Measurements from ENCODE around the gene IER5. TPM values are rescaled to one million over a fixed set of nuclear protein-coding genes. Genes with fewer than 3 reads are reported as not detected.

The IER5 gene
- total RNA-seq, 6 experiments from 2014 or later: 35.7 to 49.1 (median 43.4) TPM

DNA sequence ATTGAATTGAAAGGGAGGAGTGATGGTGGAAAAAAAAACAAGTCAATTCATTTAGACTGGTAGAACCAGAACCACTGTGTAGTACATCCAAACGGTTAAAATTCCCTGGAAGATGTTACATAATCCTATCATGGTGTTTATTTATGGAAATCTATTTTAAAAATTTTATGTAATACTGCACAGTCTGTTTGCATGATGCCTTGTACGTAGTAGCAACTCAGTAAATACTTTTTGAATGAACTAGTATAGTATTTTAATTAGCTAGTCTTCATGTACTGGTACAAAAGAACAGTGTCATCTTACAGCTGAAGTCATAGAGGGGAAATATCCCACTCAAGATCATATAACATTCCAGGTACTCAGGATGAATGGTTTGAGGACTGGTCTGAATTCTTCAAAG, 27.0 kb upstream of the IER5 start:
- H3K4me1 Mint-ChIP-seq (ENCODE audit: low read depth): peaks cover 24% of the 10 kb centered on the region
- no peak overlapping the region for H3K27ac Mint-ChIP-seq
- TF ChIP-seq, protein P1, sequence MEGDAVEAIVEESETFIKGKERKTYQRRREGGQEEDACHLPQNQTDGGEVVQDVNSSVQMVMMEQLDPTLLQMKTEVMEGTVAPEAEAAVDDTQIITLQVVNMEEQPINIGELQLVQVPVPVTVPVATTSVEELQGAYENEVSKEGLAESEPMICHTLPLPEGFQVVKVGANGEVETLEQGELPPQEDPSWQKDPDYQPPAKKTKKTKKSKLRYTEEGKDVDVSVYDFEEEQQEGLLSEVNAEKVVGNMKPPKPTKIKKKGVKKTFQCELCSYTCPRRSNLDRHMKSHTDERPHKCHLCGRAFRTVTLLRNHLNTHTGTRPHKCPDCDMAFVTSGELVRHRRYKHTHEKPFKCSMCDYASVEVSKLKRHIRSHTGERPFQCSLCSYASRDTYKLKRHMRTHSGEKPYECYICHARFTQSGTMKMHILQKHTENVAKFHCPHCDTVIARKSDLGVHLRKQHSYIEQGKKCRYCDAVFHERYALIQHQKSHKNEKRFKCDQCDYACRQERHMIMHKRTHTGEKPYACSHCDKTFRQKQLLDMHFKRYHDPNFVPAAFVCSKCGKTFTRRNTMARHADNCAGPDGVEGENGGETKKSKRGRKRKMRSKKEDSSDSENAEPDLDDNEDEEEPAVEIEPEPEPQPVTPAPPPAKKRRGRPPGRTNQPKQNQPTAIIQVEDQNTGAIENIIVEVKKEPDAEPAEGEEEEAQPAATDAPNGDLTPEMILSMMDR (IDR thresholded peaks at IDR 0.05): no peak
- no peak for DNase-seq
- peaks cover 1% of the 10 kb centered on the region; the same call in 1 of the 2 replicates for H3K27me3 Mint-ChIP-seq (ENCODE audit: insufficient read depth)
- H3K36me3 Mint-ChIP-seq (ENCODE audit: low read depth): peaks cover 18% of the 10 kb centered on the region
- H3K9me3 Mint-ChIP-seq: no peaks in the 10 kb centered on the region
- no peak overlapping the region for H3K4me3 Mint-ChIP-seq

DNA sequence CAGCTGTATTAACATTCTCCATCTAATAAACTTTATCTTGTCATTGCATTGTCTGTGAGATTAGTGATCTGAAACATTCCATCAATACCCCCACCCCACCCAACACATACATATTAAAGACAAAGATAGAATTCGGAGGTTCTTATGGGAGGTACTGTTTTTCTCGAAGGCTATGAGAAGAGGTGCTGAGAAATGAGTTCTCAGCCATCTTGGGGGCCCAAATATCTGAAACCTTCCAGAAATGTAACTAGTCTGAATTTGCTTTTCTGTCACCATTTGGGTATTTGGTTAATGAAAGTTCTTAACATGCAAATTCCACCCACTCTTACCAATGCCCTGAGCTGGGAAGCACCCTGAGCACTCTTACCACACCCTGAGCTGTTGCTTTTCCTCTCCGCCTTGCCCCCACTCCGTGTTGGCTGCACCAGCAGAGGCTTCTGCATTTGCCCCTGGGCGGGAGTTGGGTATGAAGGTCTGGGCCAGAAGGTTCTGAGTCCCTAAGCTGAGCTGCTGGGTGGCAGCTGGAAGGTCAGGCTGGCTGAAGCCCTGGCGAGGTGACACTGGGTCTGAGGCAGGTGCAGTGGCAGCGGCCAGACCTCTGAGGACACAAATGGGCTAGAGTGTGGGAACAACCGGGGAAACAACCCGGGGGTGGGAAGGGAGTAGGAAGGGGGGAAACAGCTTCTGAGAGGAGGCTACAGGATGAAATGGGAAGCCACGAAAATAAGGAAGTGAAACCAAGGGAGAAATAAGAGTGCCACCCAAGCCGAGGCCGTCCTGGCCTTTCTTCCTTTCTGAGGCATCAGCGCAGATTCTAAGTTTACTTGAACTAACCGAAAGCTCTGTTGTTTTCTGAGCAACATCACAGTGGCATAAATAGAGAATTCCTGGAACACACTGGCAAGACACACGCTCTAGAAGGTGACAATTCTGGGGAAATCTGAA, 26.3 kb upstream of the IER5 start:
- DNase-seq: no peak
- H3K27me3 Mint-ChIP-seq (ENCODE audit: insufficient read depth): peaks cover 1% of the 10 kb centered on the region; the same call in 1 of the 2 replicates
- H3K27ac Mint-ChIP-seq: peak overlapping the region; percentile 86
- no peaks in the 10 kb centered on the region for H3K9me3 Mint-ChIP-seq
- peaks cover 18% of the 10 kb centered on the region for H3K36me3 Mint-ChIP-seq (ENCODE audit: low read depth)
- peak overlapping the region; percentile 74 for H3K4me3 Mint-ChIP-seq
- H3K4me1 Mint-ChIP-seq (ENCODE audit: low read depth): peaks cover 24% of the 10 kb centered on the region
- TF ChIP-seq, protein P1 (IDR thresholded peaks at IDR 0.05): no peak

DNA sequence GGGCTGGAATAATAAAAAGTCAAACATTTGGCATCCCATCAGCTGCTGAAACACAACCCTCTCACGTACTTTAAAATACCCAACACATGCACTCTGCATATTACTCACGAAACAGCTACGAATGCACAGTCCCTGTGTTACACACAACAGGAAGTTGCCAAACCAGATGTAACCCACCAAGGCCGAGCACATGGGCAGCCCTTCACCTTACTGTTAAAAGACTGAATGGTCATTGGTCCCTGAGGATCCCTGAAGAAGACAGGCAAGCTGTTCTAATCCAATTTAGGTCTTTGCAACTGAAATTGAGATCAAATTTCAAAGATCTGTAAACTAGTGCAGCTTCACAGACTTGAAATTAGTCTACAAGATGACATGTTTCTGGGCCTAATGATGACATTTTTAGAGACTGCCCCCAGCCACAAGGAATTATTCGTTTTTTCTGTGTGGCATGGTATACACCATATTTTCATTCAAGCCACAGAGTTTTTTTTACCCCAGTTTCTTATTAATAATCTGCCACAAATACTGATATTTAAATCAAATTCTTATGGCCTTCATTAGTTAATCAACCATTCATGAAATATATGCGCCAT, 25.6 kb upstream of the IER5 start:
- H3K27ac Mint-ChIP-seq: peak overlapping the region; percentile 86
- peak; percentile 59 for DNase-seq
- H3K4me1 Mint-ChIP-seq (ENCODE audit: low read depth): peaks cover 24% of the 10 kb centered on the region
- H3K36me3 Mint-ChIP-seq (ENCODE audit: low read depth): peaks cover 18% of the 10 kb centered on the region
- peak overlapping the region; percentile 74 for H3K4me3 Mint-ChIP-seq
- no peaks in the 10 kb centered on the region for H3K9me3 Mint-ChIP-seq
- H3K27me3 Mint-ChIP-seq (ENCODE audit: insufficient read depth): peaks cover 1% of the 10 kb centered on the region
- TF ChIP-seq, protein P1 (IDR thresholded peaks at IDR 0.05): no peak

DNA sequence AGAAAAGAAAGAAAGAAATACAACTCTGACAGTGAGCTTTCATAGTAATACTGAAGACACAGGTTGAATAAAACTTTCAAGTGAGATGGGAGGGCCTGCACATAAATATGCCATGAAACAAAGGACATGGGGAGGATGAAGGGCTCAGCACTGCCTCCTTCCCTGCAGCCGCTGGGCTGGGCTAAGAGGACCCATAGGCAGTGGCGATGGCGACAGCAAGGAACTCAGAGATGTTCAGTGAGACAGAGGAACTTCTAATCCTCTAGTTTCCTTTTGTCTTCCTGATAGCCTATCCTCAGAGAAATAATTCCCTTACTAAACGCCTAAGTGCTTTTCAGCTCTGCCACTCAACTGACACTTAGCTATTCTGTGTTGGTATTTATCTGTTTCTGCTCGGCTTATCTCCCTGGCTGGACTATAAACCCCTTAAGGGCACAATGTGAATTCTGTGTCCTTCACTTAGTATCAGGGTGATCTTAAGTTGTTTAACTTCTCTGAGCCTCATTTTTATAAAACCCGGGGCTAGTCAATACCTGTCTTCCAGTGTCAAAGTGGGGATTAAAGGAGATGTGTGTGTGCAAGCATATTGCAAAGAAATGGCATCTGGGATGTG, 24.4 kb upstream of the IER5 start:
- H3K36me3 Mint-ChIP-seq (ENCODE audit: low read depth): peaks cover 16% of the 10 kb centered on the region

DNA sequence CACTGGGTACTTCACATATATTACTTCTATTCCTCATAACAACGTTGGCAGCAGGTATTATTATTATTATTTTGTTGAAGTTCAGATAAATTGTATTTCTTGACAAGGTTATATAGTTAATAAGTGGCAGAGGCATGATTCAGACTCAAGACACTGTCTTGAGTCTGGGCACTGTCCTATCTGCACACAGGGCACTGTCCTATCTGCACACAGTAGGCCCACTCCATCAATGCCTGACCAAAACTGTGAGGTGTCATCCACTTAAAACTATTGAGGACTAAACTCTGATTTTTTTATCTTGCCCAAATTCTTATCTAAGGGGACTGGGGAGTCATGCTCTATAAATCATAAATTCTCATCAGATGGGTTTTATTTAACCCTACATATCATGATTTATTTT, 23.8 kb upstream of the IER5 start:
- no peaks in the 10 kb centered on the region for H3K9me3 Mint-ChIP-seq
- no peak overlapping the region for H3K27ac Mint-ChIP-seq
- H3K36me3 Mint-ChIP-seq (ENCODE audit: low read depth): peaks cover 10% of the 10 kb centered on the region
- no peak for DNase-seq
- H3K4me3 Mint-ChIP-seq: no peak overlapping the region
- peaks cover 24% of the 10 kb centered on the region for H3K4me1 Mint-ChIP-seq (ENCODE audit: low read depth)
- TF ChIP-seq, protein P1 (IDR thresholded peaks at IDR 0.05): no peak
- H3K27me3 Mint-ChIP-seq (ENCODE audit: insufficient read depth): peaks cover 1% of the 10 kb centered on the region

More for the DNA sequence above, 24.4 kb upstream of the IER5 start:
- TF ChIP-seq, protein P1 (IDR thresholded peaks at IDR 0.05): no peak
- H3K9me3 Mint-ChIP-seq: no peaks in the 10 kb centered on the region
- DNase-seq: no peak
- peaks cover 24% of the 10 kb centered on the region for H3K4me1 Mint-ChIP-seq (ENCODE audit: low read depth)
- H3K4me3 Mint-ChIP-seq: no peak overlapping the region
- H3K27me3 Mint-ChIP-seq (ENCODE audit: insufficient read depth): peaks cover 1% of the 10 kb centered on the region
- no peak overlapping the region for H3K27ac Mint-ChIP-seq

All from HFFc6 (cell line).